ENCODE data around the gene FRMD3.

DNA sequence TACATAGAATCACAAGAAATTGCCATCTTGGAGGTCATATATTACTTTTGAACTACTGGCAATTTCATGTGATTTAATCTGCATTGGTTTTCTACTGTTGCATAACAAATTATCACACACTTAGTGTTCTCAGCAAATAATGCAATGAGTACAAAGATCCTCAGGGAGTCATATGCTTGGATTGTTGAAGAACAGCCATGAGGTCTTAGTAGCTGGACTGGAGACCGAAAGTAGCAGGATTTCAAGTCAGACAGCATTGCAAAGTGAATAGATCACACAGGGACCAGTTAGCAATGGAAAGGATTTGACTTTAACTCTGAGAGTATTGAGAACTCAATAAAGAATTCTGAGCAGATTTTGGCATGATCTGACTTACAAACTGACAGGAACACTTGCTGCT is 32.2 kb upstream of the FRMD3 start:
- TF ChIP-seq CTCF (conservative IDR thresholded peaks at IDR 0.05; ENCODE audit: low read depth, low read length) (no peak), EZH2 (IDR thresholded peaks at IDR 0.05; ENCODE audit: low read length, unreplicated experiment) (no peak)
